Posterior vena cava (tissue), 2 donors: Measurements from ENCODE around the gene TACR2. TPM values are rescaled to one million over a fixed set of nuclear protein-coding genes. Genes with fewer than 3 reads are reported as not detected.

Experiments used
- DNase-seq: peaks from one replicate; pipeline ENCODE4 v3.0.0-alpha.2; 2020; ENCODE audit warnings: low spot score
- intact Hi-C, 2 donors: fragments of 100-400 bp; cut with DNase I; formaldehyde crosslinking; loops; one replicate each; pipeline versions ENCODE4 v1.14.1 to v1.14.2; 2022 to 2023
- total RNA-seq, 2 donors: library from RNA; stranded (reverse); fragmentation: NEBNext Ultra II Directional; extraction: Animal tissue kit (Norgen Biotek cat#: 25700); gene quantifications; one replicate each; pipeline ENCODE4 v1.2.1, GENCODE V29; 2021
- donor health status: DM: yes; HTN: yes; CAD: no.
- donor health status: DM: yes; HTN: yes; CAD: no.

The TACR2 gene
- total RNA-seq, 2 donors from 2014 or later: 0.71 to 3.0 TPM

GRCh38 chr10:69363666-69364065 is 53.1 kb downstream of the TACR2 start:
- no peak for DNase-seq
- intact Hi-C loops: loop anchor here in 1 of 2 donors (10.0 kb wide), 1 partner anchor 219 kb away; no protein-coding TSS in a partner anchor

DNA sequence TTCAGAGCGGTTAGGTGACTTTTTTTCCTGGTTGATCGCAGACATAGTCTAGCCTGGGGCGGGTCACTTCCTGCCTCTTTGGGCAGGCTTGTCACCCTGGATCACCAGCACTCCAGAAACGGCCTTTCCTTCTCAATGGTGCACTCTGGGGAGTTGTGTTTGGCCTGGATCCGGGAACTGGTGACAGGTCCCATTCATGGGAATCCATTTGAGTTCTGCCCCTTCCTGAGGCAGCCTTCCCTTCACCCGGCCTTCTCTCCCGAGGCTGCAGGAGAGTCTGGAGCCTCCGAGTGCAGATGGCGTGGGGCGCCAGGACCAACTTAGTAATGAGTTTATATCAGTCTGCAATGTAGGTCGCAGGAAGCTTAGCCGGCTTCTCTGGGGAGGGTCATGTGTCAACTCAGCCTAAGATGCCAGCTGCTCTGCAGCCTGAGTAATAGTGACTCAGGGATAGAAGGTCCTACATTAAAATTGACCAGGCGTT is 54.2 kb downstream of the TACR2 start:
- DNase-seq: no peak
- intact Hi-C loops: loop anchor here in 1 of 2 donors (10.0 kb wide), 1 partner anchor 218 kb away; no protein-coding TSS in a partner anchor

DNA sequence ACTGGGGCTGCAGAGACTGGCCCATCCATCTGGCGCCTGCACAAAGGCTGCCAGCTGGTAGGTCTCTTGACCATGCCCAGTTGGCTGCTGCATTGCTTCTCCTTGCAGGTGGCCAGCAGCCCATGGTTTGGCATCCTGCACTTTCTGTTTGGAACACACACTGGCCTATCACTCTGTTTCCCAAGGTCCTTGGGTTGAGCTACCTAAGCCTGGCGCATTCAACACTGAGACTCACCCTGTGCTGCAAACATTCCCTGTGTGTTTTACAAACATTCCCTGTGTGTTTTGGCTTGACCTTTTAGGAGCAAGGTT is 55.5 kb downstream of the TACR2 start:
- no peak for DNase-seq
- intact Hi-C loops: loop anchor here in 1 of 2 donors (10.0 kb wide), 1 partner anchor 216 kb away; no protein-coding TSS in a partner anchor

- peak; percentile 92 for DNase-seq
- intact Hi-C loops: loop anchor here in 1 of 2 donors (10.0 kb wide), 1 partner anchor 216 kb away; no protein-coding TSS in a partner anchor
These were observed 56.0 kb downstream of the TACR2 start for GRCh38 chr10:69360485-69361302.

- DNase-seq: no peak
- intact Hi-C loops: loop anchor here in 1 of 2 donors (5.0 kb wide), 1 partner anchor 37 kb away; no protein-coding TSS in a partner anchor
These were observed 57.1 kb downstream of the TACR2 start for GRCh38 chr10:69359594-69359993.

DNA sequence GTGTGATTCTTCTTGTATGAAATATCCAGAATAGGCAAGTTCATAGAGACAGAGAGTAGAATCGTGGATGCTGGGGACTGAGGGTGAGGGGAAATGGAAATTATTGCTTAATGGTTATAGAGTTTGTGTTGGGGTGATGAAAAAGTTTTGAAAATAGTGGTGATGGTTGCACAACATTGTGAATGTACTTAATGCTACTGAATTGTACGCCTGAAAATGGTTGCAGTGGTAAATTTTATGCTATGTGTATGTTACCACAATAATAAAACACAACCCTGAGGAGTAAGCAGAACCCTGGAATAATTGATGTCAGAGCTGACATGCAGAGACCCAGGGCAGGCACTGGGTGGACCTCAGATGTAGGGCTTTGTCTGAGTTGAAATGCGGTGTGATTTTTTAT is 57.6 kb downstream of the TACR2 start:
- intact Hi-C loops: loop anchor here in 1 of 2 donors (5.0 kb wide), 1 partner anchor 37 kb away; no protein-coding TSS in a partner anchor
- DNase-seq: no peak

DNA sequence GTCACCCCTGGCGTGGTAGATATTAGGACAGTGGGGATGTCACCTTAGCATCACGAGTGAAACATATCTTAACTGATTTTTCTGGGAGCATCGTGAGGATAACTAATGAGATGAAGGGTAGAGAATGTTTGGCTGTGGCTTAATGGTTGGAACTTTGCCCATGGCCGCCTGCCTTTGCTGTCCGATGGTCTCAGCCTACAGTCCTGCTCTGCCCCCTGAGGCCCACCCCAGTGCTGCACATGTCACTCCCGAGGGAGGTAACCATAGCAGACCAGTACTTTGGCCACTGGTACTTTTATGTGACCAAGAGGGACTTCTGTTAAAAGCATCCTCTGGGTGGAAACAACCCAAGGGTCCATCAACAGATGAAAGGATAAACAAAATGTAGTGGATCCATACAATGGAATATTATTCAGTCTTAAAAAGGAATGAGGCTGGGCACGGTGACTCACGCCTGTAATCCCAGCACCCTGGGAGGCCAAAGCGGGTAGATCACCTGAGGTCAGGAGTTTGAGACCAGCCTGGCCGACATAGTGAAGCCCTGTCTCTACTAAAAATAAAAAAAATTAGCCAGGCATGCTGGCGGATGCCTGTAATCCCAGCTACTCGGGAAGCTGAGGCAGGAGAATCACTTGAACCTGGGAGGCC is 58.4 kb downstream of the TACR2 start:
- no peak for DNase-seq
- intact Hi-C loops: loop anchor here in 1 of 2 donors (5.0 kb wide), 1 partner anchor 36 kb away; no protein-coding TSS in a partner anchor

GRCh38 chr10:69356187-69356586 is 60.5 kb downstream of the TACR2 start:
- intact Hi-C loops: loop anchor here in 1 of 2 donors (5.0 kb wide), 1 partner anchor 34 kb away; no protein-coding TSS in a partner anchor
- DNase-seq: no peak

GRCh38 chr10:69353977-69354635 is 62.6 kb downstream of the TACR2 start:
- intact Hi-C loops: no loop called here
- DNase-seq: no peak

Other genes with a start within 250 kb of the TACR2 start
- gene SUPV3L1, start 236.7 kb downstream of the TACR2 start, total RNA-seq: 10 to 100 TPM; 16.0 to 18.6 TPM
- under 1 TPM; 0.05 to 0.09 TPM for gene HKDC1, start 196.6 kb downstream of the TACR2 start, total RNA-seq
- gene HK1, start 138.4 kb downstream of the TACR2 start, total RNA-seq: 100 to 1,000 TPM in 1 of 2 donors, 10 to 100 TPM in 1; 75.6 to 103 TPM
- 10 to 100 TPM; 44.6 to 45.6 TPM for gene TSPAN15, start 34.5 kb upstream of the TACR2 start, total RNA-seq
- not detected for gene NEUROG3, start 156.5 kb upstream of the TACR2 start, total RNA-seq
- 1 to 10 TPM; 2.2 to 3.1 TPM for gene FAM241B, start 213.3 kb upstream of the TACR2 start, total RNA-seq